Endothelial cell of umbilical vein (primary cell): ENCODE measurements around the gene UBR4. TPM values are rescaled to one million over a fixed set of nuclear protein-coding genes. Genes with fewer than 3 reads are reported as not detected.

Source experiments
- BruUV-seq: library from RNA; stranded (reverse); fragments of 400-500 nt; replicated peaks from 2 replicates; lab custom pipeline; 2021; lab: Mats Ljungman, UMichigan
- CTCF ChIA-PET: fragments of 300-600, 350-600 bp; sonication (Branson Sonifier 250); formaldehyde crosslinking; loops from one replicate; lab custom pipeline; 2021; ENCODE audit warnings: antibody characterized with exemption, inconsistent platforms; lab: Charles Lee
- POLR2A ChIA-PET: fragments of 300-600, 350-600 bp; sonication (Branson Sonifier 250); formaldehyde crosslinking; loops from one replicate; lab custom pipeline; 2021; ENCODE audit warnings: antibody characterized with exemption, inconsistent platforms; lab: Charles Lee
- DNase-seq: peaks from one replicate; pipeline ENCODE4 v3.0.0-alpha.2; 2011; ENCODE audit warnings: low read depth, low spot score
- FAIRE-seq: peaks from 2 replicates; lab custom pipeline; 2011; peaks lifted over from hg19 to GRCh38; lab: Jason Lieb, UNC
- H2AFZ ChIP-seq: 2 replicates; pipeline ENCODE4 v1.6.0; 2012; ENCODE audit warnings: low read depth, low read length, control low read depth, inconsistent platforms
- H3K27ac ChIP-seq: 2 replicates; pipeline ENCODE4 v1.5.1; 2011; ENCODE audit warnings: low read depth, mild to moderate bottlenecking, control low read depth, low read length, moderate library complexity; ENCODE audit not compliant: insufficient read depth
- H3K27me3 ChIP-seq, 2 experiments: 2 replicates each; pipeline versions ENCODE4 v1.6.0 to v1.6.1; 2011; ENCODE audit warnings: low read length in 2 of 2, mixed read lengths in 1 of 2; ENCODE audit not compliant: control insufficient read depth in 2 of 2, insufficient read depth in 2 of 2
- H3K36me3 ChIP-seq, 2 experiments: 2 replicates in 1 of 2; 3 replicates in 1 of 2; pipeline ENCODE4 v1.5.1; 2011; ENCODE audit warnings: low read length in 2 of 2, mild to moderate bottlenecking in 1 of 2, moderate library complexity in 1 of 2; ENCODE audit not compliant: control insufficient read depth in 2 of 2, insufficient read depth in 2 of 2; ENCODE audit errors: extremely low read depth in 1 of 2
- H3K4me1 ChIP-seq: 3 replicates; pipeline ENCODE4 v1.5.1; 2011; ENCODE audit warnings: mild to moderate bottlenecking, low read length; ENCODE audit not compliant: control insufficient read depth, insufficient read depth; ENCODE audit errors: extremely low read depth
- H3K4me2 ChIP-seq: 2 replicates; pipeline ENCODE4 v1.6.1; 2011; ENCODE audit warnings: low read length, control low read depth, mixed read lengths; ENCODE audit not compliant: insufficient read depth
- H3K4me3 ChIP-seq, 3 experiments: fragments of 200-600 bp in 1 of 3; sonication (generic), shearing (Covaris generic) in 1 of 3; replicated peaks in 1 of 3; 2 replicates each; pipeline ENCODE4 v1.5.1; 2011 to 2016; ENCODE audit warnings: control low read depth in 3 of 3, low read length in 3 of 3, mild to moderate bottlenecking in 2 of 3, inconsistent platforms in 1 of 3, low read depth in 1 of 3, moderate library complexity in 1 of 3; ENCODE audit not compliant: insufficient read depth in 1 of 3
- H3K79me2 ChIP-seq: 2 replicates; pipeline ENCODE4 v1.6.0; 2012; ENCODE audit warnings: low read length, inconsistent platforms; ENCODE audit not compliant: control insufficient read depth, insufficient read depth
- H3K9ac ChIP-seq: replicated peaks from 2 replicates; pipeline ENCODE3; 2011; ENCODE audit warnings: low read length, control low read depth; ENCODE audit not compliant: insufficient read depth; ENCODE audit errors: extremely low read depth
- H3K9me1 ChIP-seq: replicated peaks from 3 replicates; pipeline ENCODE4 v1.6.0; 2011; ENCODE audit warnings: mild to moderate bottlenecking, low read length; ENCODE audit not compliant: control insufficient read depth, insufficient read depth; ENCODE audit errors: extremely low read depth
- H3K9me3 ChIP-seq: replicated peaks from 2 replicates; pipeline ENCODE4 v1.5.1; 2012; ENCODE audit warnings: low read length, inconsistent platforms; ENCODE audit not compliant: control insufficient read depth, insufficient read depth
- H4K20me1 ChIP-seq: replicated peaks from 2 replicates; pipeline ENCODE3; 2011; ENCODE audit warnings: mild to moderate bottlenecking, low read length; ENCODE audit not compliant: control insufficient read depth, insufficient read depth; ENCODE audit errors: extremely low read depth
- EZH2 ChIP-seq: IDR thresholded peaks from 2 replicates; pipeline ENCODE4 v1.6.1; 2012; ENCODE audit warnings: borderline replicate concordance, low read depth, mild to moderate bottlenecking, moderate library complexity, low read length, inconsistent platforms; ENCODE audit not compliant: severe bottlenecking
- FOS ChIP-seq: IDR thresholded peaks from 2 replicates; pipeline ENCODE4 v1.6.1; 2011; ENCODE audit warnings: mild to moderate bottlenecking, low read length, moderate library complexity, borderline replicate concordance; ENCODE audit not compliant: insufficient read depth
- GATA2 ChIP-seq: IDR thresholded peaks from 2 replicates; pipeline ENCODE4 v1.7.0; 2011; ENCODE audit warnings: low read depth, mild to moderate bottlenecking, moderate library complexity, mixed read lengths, low read length; ENCODE audit not compliant: insufficient read length, insufficient read depth
- JUN ChIP-seq: IDR thresholded peaks from 2 replicates; pipeline ENCODE4 v1.6.1; 2011; ENCODE audit warnings: borderline replicate concordance, low read depth; ENCODE audit not compliant: insufficient read length, insufficient read depth
- MYC ChIP-seq: IDR thresholded peaks from one replicate; pipeline ENCODE4 v1.6.1; 2011; ENCODE audit warnings: mild to moderate bottlenecking, low read depth, low read length
- POLR2A ChIP-seq: IDR thresholded peaks from 2 replicates; pipeline ENCODE4 v1.6.1; 2012; ENCODE audit warnings: low read depth, mild to moderate bottlenecking, control low read depth, low read length
- POLR2AphosphoS5 ChIP-seq: IDR thresholded peaks from 2 replicates; pipeline ENCODE4 v1.6.1; 2012; ENCODE audit warnings: low read depth, mild to moderate bottlenecking, control low read depth, low read length, moderate library complexity; ENCODE audit not compliant: insufficient read depth
- dilution Hi-C: fragments of 300-500 bp; cut with MboI; formaldehyde crosslinking; loops from one replicate; pipeline ENCODE4 v1.15.0; 2019; ENCODE audit warnings: low sequenced_read_pairs; ENCODE audit not compliant: extremely low pct_ligation_motif_present
- intact Hi-C: fragments of 100-400 bp; cut with micrococcal nuclease; formaldehyde crosslinking; loops from one replicate; pipeline ENCODE4 v1.10.0; 2022
- polyA plus RNA-seq, 4 experiments: library from polyadenylated mRNA; depleted of rRNA in 3 of 4; stranded (reverse) in 3 of 4; unstranded in 1 of 4; fragments of >200 nt; gene quantifications; 2 replicates each; pipeline versions ENCODE4 v1.2.1 to v1.2.3, GENCODE V29; 2011 to 2012; ENCODE audit warnings: missing spikeins in 1 of 4
- total RNA-seq: library from RNA; stranded (reverse); gene quantifications from 2 replicates; pipeline ENCODE4 v1.2.3, GENCODE V29; 2021
- TF ChIP-seq, protein P1 (sequence below), 2 donors: IDR thresholded peaks; 1 replicate in 1 of 2; 2 replicates in 1 of 2; pipeline ENCODE4 v1.5.1; 2011; ENCODE audit warnings: low read length in 2 of 2, mild to moderate bottlenecking in 2 of 2, moderate library complexity in 2 of 2, control low read depth in 1 of 2, inconsistent platforms in 1 of 2, low read depth in 1 of 2; ENCODE audit not compliant: insufficient read depth in 1 of 2; ENCODE audit errors: extremely low read depth in 1 of 2
- TF ChIP-seq, protein P2 (sequence below): IDR thresholded peaks from 2 replicates; pipeline ENCODE4 v1.6.1; 2011; ENCODE audit not compliant: insufficient read depth, insufficient read length

Gene UBR4
- total and polyA plus RNA-seq, 2 donors (not counting 3 experiments of a cell fraction or from before 2014, with no cell fraction given) = 125 to 150 TPM

DNA sequence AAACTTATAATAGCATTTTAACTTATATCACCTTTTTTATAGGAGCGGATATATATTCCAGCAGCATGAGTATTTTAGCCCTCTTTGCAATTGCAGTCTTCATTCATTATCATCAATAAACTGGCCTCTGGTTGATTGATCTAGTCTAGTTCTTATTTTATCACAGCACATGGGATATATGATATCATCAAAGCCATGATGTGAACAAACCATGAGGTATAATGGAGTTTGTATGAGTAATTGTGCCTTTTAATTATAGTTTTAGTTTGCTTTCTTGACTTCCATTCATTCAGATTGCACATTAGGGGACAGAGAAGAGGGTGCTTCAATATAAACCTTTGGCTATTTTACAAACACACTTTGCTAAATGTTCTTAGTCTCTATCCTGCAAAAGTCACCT, 3.5 kb upstream of the UBR4 start:
- no peak overlapping the region for H2AFZ ChIP-seq
- peaks cover 47% of the 10 kb centered on the region for H3K79me2 ChIP-seq
- H4K20me1 ChIP-seq = no peaks in the 10 kb centered on the region
- intact Hi-C loops (loop anchor here (10.0 kb wide), 1 partner anchor 309 kb away; the partner anchor contains the start of gene ALDH4A1), dilution Hi-C loops (no loop called here)
- no peak overlapping the region for H3K9ac ChIP-seq
- ChIA-PET CTCF (no interaction called here), POLR2A (no interaction called here)
- H3K4me1 ChIP-seq = peaks cover 17% of the 10 kb centered on the region
- no peak overlapping the region for H3K27ac ChIP-seq
- no peak for FAIRE-seq
- no TSS peak for BruUV-seq
- TF ChIP-seq EZH2 = no peak
- TF ChIP-seq POLR2A = no peak
- TF ChIP-seq, protein P1, sequence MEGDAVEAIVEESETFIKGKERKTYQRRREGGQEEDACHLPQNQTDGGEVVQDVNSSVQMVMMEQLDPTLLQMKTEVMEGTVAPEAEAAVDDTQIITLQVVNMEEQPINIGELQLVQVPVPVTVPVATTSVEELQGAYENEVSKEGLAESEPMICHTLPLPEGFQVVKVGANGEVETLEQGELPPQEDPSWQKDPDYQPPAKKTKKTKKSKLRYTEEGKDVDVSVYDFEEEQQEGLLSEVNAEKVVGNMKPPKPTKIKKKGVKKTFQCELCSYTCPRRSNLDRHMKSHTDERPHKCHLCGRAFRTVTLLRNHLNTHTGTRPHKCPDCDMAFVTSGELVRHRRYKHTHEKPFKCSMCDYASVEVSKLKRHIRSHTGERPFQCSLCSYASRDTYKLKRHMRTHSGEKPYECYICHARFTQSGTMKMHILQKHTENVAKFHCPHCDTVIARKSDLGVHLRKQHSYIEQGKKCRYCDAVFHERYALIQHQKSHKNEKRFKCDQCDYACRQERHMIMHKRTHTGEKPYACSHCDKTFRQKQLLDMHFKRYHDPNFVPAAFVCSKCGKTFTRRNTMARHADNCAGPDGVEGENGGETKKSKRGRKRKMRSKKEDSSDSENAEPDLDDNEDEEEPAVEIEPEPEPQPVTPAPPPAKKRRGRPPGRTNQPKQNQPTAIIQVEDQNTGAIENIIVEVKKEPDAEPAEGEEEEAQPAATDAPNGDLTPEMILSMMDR (IDR thresholded peaks at IDR 0.05; ENCODE audit: extremely low read depth in 1 of 2, insufficient read depth in 1 of 2, low read depth in 1 of 2, low read length in 2 of 2) = no peak
- no peak for TF ChIP-seq FOS
- TF ChIP-seq POLR2AphosphoS5 = no peak
- TF ChIP-seq, protein P2, sequence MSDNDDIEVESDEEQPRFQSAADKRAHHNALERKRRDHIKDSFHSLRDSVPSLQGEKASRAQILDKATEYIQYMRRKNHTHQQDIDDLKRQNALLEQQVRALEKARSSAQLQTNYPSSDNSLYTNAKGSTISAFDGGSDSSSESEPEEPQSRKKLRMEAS = no peak
- TF ChIP-seq GATA2 = no peak
- no peak for TF ChIP-seq MYC
- no peak for TF ChIP-seq JUN
- no peaks in the 10 kb centered on the region for H3K27me3 ChIP-seq
- no peak overlapping the region for H3K4me3 ChIP-seq
- no peak for DNase-seq
- H3K4me2 ChIP-seq = no peak overlapping the region
- H3K36me3 ChIP-seq = peaks cover 6 to 11% of the 10 kb centered on the region in 2 experiments
- no peaks in the 10 kb centered on the region for H3K9me3 ChIP-seq
- no peaks in the 10 kb centered on the region for H3K9me1 ChIP-seq
